ENCODE data around the gene STXBP2. TPM values are rescaled to one million over a fixed set of nuclear protein-coding genes. Genes with fewer than 3 reads are reported as not detected.

The STXBP2 gene
- total RNA-seq, 4 donors from 2014 or later, result 4.4 to 16.9 (median 14.1) TPM

GRCh38 chr19:7652061-7652641 lies 15.2 kb downstream of the STXBP2 start:
- WGBS, 2 donors (ENCODE audit: low coverage in 1 of 2), result 0 to 3% methylated on average over 6 to 28 of the region's 28 CpGs
- peak; percentile 90 for ATAC-seq
- peak overlapping the region in 1 of 2 donors; percentile 18 for H3K4me3 ChIP-seq
- H3K27ac ChIP-seq, result no peak overlapping the region
- H3K27me3 ChIP-seq, result peaks cover 44% of the 10 kb centered on the region
- no peaks in the 10 kb centered on the region for H3K9me3 ChIP-seq
- TF ChIP-seq CTCF (IDR thresholded peaks at IDR 0.05) (peak in 3 of 4 experiments; percentile 90 to 96 (median 93)), POLR2AphosphoS5 (IDR thresholded peaks at IDR 0.05) (no peak)
- H3K4me1 ChIP-seq, result peaks cover 0 to 9% (median 0%) of the 10 kb centered on the region in 3 donors
- no peaks in the 10 kb centered on the region for H3K36me3 ChIP-seq

- peaks cover 0 to 9% (median 0%) of the 10 kb centered on the region in 3 donors for H3K4me1 ChIP-seq
- no peak for TF ChIP-seq EP300 (IDR thresholded peaks at IDR 0.05)
- TF ChIP-seq POLR2AphosphoS5 (IDR thresholded peaks at IDR 0.05), result no peak
- no peak overlapping the region for H3K27ac ChIP-seq
- H3K4me3 ChIP-seq, result no peak overlapping the region
- H3K9me3 ChIP-seq, result no peaks in the 10 kb centered on the region
- WGBS, 2 donors (ENCODE audit: low coverage in 1 of 2), result 40 to 50% methylated on average over 8 of the region's 8 CpGs
- ATAC-seq, result no peak
- no peaks in the 10 kb centered on the region for H3K36me3 ChIP-seq
- peaks cover 39% of the 10 kb centered on the region for H3K27me3 ChIP-seq
Measured at GRCh38 chr19:7654401-7654800, 17.5 kb downstream of the STXBP2 start.

- Histone ChIP-seq H3K36me3 (no peaks in the 10 kb centered on the region), H3K27ac (no peak overlapping the region), H3K4me3 (no peak overlapping the region), H3K4me1 (peaks cover 0 to 9% (median 0%) of the 10 kb centered on the region in 3 donors), H3K9me3 (no peaks in the 10 kb centered on the region), H3K27me3 (peaks cover 39% of the 10 kb centered on the region)
- WGBS, 2 donors (ENCODE audit: low coverage in 1 of 2), result 65 to 73% methylated on average over 7 to 8 of the region's 8 CpGs
- ATAC-seq, result no peak
- TF ChIP-seq CTCF (IDR thresholded peaks at IDR 0.05), result no peak
- TF ChIP-seq POLR2AphosphoS5 (IDR thresholded peaks at IDR 0.05), result no peak
- TF ChIP-seq EP300 (IDR thresholded peaks at IDR 0.05), result no peak
- TF ChIP-seq POLR2A (IDR thresholded peaks at IDR 0.05), result no peak
Measured at GRCh38 chr19:7655581-7655980, 18.7 kb downstream of the STXBP2 start.

DNA sequence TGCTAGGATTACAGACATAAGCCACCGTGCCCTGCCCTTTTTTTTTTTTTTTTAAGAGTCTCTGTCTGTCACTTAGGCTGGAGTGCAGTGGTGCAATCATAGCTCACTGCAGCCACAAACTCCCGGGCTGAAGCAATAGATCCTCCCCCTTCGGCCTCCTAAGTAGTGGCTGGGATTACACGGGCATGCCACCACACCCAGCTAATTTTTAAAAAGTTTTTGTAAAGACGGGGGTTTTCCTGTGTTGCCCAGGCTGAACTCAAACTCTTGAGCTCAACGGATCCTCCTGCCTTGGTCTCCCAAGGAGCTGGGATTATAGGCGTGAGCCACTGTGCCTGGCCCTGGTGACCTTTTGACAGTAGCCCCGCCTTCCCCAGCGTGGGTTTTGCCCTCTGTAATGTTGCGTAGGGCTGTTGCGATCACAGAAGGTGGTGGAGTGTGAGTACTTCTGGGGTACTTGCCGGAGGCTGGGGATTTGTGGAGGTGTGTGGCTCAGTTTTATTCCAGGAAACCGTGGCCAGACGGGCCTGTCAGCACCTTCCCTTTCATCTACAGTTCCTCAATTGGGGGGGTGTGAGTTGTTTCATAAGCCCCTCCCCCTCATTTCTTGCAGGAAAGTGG lies 20.3 kb downstream of the STXBP2 start:
- Histone ChIP-seq H3K27me3 (peaks cover 43% of the 10 kb centered on the region), H3K4me1 (peaks cover 0 to 3% (median 0%) of the 10 kb centered on the region in 3 donors), H3K27ac (no peak overlapping the region), H3K36me3 (no peaks in the 10 kb centered on the region), H3K4me3 (no peak overlapping the region), H3K9me3 (no peaks in the 10 kb centered on the region)
- peak; percentile 53 for ATAC-seq
- TF ChIP-seq EP300 (IDR thresholded peaks at IDR 0.05) (no peak), CTCF (IDR thresholded peaks at IDR 0.05) (no peak), POLR2A (IDR thresholded peaks at IDR 0.05) (no peak), POLR2AphosphoS5 (IDR thresholded peaks at IDR 0.05) (no peak)
- 51 to 55% methylated on average over 7 to 14 of the region's 14 CpGs for WGBS, 2 donors (ENCODE audit: low coverage in 1 of 2)

DNA sequence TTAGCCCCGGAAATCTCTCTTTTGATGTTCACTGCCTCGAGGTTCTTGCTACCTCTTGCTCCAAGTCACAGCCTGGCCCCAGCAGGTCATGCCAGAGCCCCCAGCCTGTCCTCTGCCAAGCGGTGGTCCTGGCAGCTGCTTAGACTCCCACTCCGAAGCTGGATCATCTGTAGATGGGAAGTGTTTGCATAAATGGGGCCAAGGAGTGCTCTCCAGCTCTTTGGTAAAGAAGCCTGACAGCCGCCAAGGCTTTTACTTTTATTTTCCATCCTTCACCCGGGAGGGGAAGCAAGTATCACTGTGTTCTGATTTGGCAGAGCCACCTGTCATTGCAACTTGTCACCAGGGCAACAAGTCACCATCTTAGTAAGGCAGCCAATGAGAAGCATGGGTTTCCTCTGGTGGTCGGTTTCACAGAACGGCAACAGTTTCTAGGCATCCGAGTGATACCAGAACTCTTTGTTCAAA lies 21.3 kb downstream of the STXBP2 start:
- Histone ChIP-seq H3K4me1 (no peaks in the 10 kb centered on the region), H3K9me3 (no peaks in the 10 kb centered on the region), H3K27me3 (peaks cover 49% of the 10 kb centered on the region), H3K36me3 (no peaks in the 10 kb centered on the region), H3K4me3 (no peak overlapping the region), H3K27ac (no peak overlapping the region)
- WGBS, 2 donors (ENCODE audit: low coverage in 1 of 2), result 7 to 28% methylated on average over 3 to 8 of the region's 9 CpGs
- TF ChIP-seq POLR2A (IDR thresholded peaks at IDR 0.05) (no peak), CTCF (IDR thresholded peaks at IDR 0.05) (no peak), EP300 (IDR thresholded peaks at IDR 0.05) (no peak), POLR2AphosphoS5 (IDR thresholded peaks at IDR 0.05) (no peak)
- ATAC-seq, result no peak
